SK-N-SH (cell line): ENCODE data around the gene ARHGEF40.

Source experiments
- CHD2 ChIP-seq: fragments of 150-350 bp; IDR thresholded peaks from 2 replicates; pipeline ENCODE4 v1.6.1; 2018; ENCODE audit warnings: low read length; ENCODE audit not compliant: partially characterized antibody
- CTCF ChIP-seq: fragments of 200-600 bp; sonication (generic); IDR thresholded peaks from 2 replicates; pipeline ENCODE4 v1.6.1; 2017; ENCODE audit warnings: antibody characterized with exemption, mild to moderate bottlenecking, moderate library complexity
- EZH2phosphoT487 ChIP-seq: fragments of 200-600 bp; sonication (generic); IDR thresholded peaks from 2 replicates; pipeline ENCODE4 v1.6.1; 2017; ENCODE audit warnings: low read depth, mixed run types, mild to moderate bottlenecking, antibody characterized with exemption, moderate library complexity, borderline replicate concordance
- NFIC ChIP-seq: IDR thresholded peaks from 2 replicates; pipeline ENCODE4 v1.4.0; 2012; ENCODE audit warnings: borderline replicate concordance
- POLR2AphosphoS5 ChIP-seq: IDR thresholded peaks from 2 replicates; pipeline ENCODE4 v1.6.1; 2012; ENCODE audit warnings: low read depth, low read length

- TF ChIP-seq CHD2, result no peak
- TF ChIP-seq CTCF, result no peak
- no peak for TF ChIP-seq NFIC
- TF ChIP-seq POLR2AphosphoS5, result no peak
- no peak for TF ChIP-seq EZH2phosphoT487
These were observed at the start of gene ARHGEF40 for GRCh38 chr14:21070083-21070609.
